OCI-LY7 (cell line): Measurements from ENCODE around the gene ZNF212.

Source experiments
- EZH2phosphoT487 ChIP-seq: fragments of 200-600 bp; sonication (generic); IDR thresholded peaks from 2 replicates; pipeline ENCODE4 v1.6.1; 2018; ENCODE audit warnings: low read depth, borderline replicate concordance, mild to moderate bottlenecking, mixed run types, antibody characterized with exemption, low read length, moderate library complexity, mixed read lengths
- TF ChIP-seq, protein P1 (sequence below): fragments of 200-600 bp; sonication (generic); conservative IDR thresholded peaks from 2 replicates; pipeline ENCODE4 v1.5.1; 2014; ENCODE audit warnings: mild to moderate bottlenecking, antibody characterized with exemption, low read length, moderate library complexity, mixed read lengths

DNA sequence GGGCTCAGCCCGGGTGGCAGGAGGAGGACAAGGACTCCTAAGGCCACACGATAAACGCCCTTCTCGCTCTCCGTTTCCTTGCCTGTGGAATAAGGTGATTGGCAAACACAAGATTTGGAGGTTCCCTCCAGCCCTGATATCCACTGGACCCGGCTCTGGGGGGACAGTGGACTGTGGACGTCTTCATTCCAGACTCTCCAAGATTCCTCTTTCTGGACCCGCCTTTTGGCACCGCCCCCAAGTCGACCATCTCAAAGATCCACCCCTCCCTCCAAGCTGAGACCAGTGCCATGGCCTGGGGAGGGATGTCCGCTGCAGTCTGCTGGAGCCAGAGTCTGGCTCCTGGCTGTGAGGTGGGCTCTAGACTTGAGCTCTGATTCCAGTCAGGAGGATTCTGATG lies 46.2 kb downstream of the ZNF212 start:
- TF ChIP-seq, protein P1, sequence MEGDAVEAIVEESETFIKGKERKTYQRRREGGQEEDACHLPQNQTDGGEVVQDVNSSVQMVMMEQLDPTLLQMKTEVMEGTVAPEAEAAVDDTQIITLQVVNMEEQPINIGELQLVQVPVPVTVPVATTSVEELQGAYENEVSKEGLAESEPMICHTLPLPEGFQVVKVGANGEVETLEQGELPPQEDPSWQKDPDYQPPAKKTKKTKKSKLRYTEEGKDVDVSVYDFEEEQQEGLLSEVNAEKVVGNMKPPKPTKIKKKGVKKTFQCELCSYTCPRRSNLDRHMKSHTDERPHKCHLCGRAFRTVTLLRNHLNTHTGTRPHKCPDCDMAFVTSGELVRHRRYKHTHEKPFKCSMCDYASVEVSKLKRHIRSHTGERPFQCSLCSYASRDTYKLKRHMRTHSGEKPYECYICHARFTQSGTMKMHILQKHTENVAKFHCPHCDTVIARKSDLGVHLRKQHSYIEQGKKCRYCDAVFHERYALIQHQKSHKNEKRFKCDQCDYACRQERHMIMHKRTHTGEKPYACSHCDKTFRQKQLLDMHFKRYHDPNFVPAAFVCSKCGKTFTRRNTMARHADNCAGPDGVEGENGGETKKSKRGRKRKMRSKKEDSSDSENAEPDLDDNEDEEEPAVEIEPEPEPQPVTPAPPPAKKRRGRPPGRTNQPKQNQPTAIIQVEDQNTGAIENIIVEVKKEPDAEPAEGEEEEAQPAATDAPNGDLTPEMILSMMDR, result no peak
- no peak for TF ChIP-seq EZH2phosphoT487
